Tibial nerve (tissue), 4 donors: Measurements from ENCODE around the gene EPHA6. TPM values are rescaled to one million over a fixed set of nuclear protein-coding genes. Genes with fewer than 3 reads are reported as not detected.

Experiments used
- DNase-seq, 2 donors: peaks; one replicate each; pipeline ENCODE4 v3.0.0-alpha.2; 2019; ENCODE audit warnings: low spot score in 2 of 2
- H3K27ac ChIP-seq, 4 donors: fragments of 200-600 bp; sonication (generic) in 3 of 4; one replicate each; pipeline ENCODE4 v1.5.1; 2017 to 2019; ENCODE audit warnings: mild to moderate bottlenecking in 1 of 4
- H3K27me3 ChIP-seq, 2 donors: fragments of 200-600 bp; sonication (generic) in 1 of 2; one replicate each; pipeline versions ENCODE4 v1.5.1 to v1.6.0; 2017 to 2019
- H3K36me3 ChIP-seq, 3 donors: fragments of 200-600 bp; sonication (generic); one replicate each; pipeline ENCODE4 v1.5.1; 2018 to 2019
- H3K4me1 ChIP-seq, 4 donors: fragments of 200-600 bp; sonication (generic) in 3 of 4; one replicate each; pipeline ENCODE4 v1.5.1; 2017 to 2019
- H3K4me3 ChIP-seq, 4 donors: fragments of 200-600 bp; sonication (generic) in 3 of 4; one replicate each; pipeline ENCODE4 v1.5.1; 2017 to 2019; ENCODE audit warnings: mild to moderate bottlenecking in 1 of 4, moderate library complexity in 1 of 4
- H3K9me3 ChIP-seq, 4 donors: fragments of 200-600 bp; sonication (generic) in 3 of 4; one replicate each; pipeline ENCODE4 v1.5.1; 2017 to 2019
- EP300 ChIP-seq, 2 donors: sonication (generic); formaldehyde crosslinking; IDR thresholded peaks; one replicate each; pipeline ENCODE4 v1.6.1; 2017; ENCODE audit warnings: antibody characterized with exemption in 2 of 2, mild to moderate bottlenecking in 1 of 2
- POLR2A ChIP-seq, 2 donors: fragments of 450-650 bp; IDR thresholded peaks; one replicate each; pipeline ENCODE4 v1.6.1; 2017; ENCODE audit warnings: antibody characterized with exemption in 2 of 2, mild to moderate bottlenecking in 2 of 2, moderate library complexity in 2 of 2
- WGBS, 2 donors: methylation state at CpG; one replicate each; pipeline ENCODE4 v1.1.5; 2018; 5-methylcytosine and 5-hydroxymethylcytosine counted together
- total RNA-seq, 4 donors: library from RNA; depleted of rRNA; stranded (reverse); fragments of >200 nt; gene quantifications; one replicate each; pipeline ENCODE4 v1.1.0, GENCODE V29; 2016
- TF ChIP-seq, protein P1 (sequence below), 5 experiments: fragments of 200-600 bp in 3 of 5; fragments of 450-650 bp in 2 of 5; sonication (generic) in 3 of 5; IDR thresholded peaks; one replicate each; pipeline ENCODE4 v1.5.1; 2016 to 2019; ENCODE audit warnings: antibody characterized with exemption in 5 of 5, mild to moderate bottlenecking in 3 of 5, moderate library complexity in 2 of 5

Gene EPHA6
- total RNA-seq, 4 donors from 2014 or later, result 0.30 to 1.3 (median 0.61) TPM

DNA sequence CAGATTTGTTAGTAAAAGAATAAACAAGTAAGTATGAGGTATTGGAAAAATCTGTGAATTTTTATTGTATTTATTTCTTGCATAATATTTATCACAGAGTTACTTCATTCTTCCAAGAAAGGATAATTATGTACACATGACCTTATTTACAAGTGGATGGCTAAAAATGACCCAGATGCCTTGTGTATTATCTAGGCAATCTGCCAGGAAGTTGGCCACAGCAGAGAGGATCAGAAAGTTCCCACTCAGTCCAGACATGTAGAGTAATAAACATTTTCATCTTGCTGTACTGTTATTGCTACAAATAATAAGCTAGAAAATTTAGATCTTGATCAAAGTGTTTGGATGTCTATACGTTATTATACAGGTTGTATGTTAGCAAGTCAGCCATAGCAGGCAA lies 317.1 kb downstream of the EPHA6 start:
- H3K27me3 ChIP-seq, result no peaks in the 10 kb centered on the region
- no peak overlapping the region for H3K27ac ChIP-seq
- H3K36me3 ChIP-seq, result no peaks in the 10 kb centered on the region
- no peaks in the 10 kb centered on the region for H3K4me1 ChIP-seq
- no peak for TF ChIP-seq POLR2A (IDR thresholded peaks at IDR 0.05)
- TF ChIP-seq, protein P1, sequence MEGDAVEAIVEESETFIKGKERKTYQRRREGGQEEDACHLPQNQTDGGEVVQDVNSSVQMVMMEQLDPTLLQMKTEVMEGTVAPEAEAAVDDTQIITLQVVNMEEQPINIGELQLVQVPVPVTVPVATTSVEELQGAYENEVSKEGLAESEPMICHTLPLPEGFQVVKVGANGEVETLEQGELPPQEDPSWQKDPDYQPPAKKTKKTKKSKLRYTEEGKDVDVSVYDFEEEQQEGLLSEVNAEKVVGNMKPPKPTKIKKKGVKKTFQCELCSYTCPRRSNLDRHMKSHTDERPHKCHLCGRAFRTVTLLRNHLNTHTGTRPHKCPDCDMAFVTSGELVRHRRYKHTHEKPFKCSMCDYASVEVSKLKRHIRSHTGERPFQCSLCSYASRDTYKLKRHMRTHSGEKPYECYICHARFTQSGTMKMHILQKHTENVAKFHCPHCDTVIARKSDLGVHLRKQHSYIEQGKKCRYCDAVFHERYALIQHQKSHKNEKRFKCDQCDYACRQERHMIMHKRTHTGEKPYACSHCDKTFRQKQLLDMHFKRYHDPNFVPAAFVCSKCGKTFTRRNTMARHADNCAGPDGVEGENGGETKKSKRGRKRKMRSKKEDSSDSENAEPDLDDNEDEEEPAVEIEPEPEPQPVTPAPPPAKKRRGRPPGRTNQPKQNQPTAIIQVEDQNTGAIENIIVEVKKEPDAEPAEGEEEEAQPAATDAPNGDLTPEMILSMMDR (IDR thresholded peaks at IDR 0.05), result no peak
- TF ChIP-seq EP300 (IDR thresholded peaks at IDR 0.05), result no peak
- no peak overlapping the region for H3K4me3 ChIP-seq
- WGBS, 2 donors, result 56 to 68% methylated on average over 1 of the region's 1 CpG
- no peaks in the 10 kb centered on the region for H3K9me3 ChIP-seq
- DNase-seq, result no peak

DNA sequence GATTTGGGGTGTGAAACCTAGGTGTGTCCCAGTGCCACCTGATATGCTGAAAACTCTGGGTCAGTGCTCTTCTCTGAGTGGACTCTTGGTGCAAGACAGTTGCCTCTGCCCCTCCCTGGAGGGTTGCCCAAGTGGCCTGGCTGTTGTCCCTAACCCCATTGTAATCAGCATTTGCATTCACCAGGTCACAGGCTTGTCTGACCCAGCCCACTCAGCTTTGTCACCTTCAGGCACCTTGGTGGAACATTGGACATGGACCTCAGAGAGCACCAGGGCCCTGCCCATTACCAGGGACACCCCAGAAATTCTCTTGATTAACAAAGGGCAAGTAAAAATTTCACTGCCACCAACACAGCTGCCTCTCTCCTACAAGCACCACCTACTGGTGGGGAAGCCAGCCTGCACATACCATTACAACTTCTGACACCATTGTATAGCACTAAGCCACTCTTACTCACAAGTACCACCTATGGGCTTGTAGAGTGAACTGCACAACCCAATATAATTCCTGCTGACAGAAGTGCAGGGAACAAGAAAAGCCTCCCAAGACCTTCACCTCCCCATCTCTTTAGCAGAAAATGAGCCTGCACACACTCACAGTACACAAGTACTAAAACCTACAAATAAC lies 324.6 kb downstream of the EPHA6 start:
- no peak for DNase-seq

DNA sequence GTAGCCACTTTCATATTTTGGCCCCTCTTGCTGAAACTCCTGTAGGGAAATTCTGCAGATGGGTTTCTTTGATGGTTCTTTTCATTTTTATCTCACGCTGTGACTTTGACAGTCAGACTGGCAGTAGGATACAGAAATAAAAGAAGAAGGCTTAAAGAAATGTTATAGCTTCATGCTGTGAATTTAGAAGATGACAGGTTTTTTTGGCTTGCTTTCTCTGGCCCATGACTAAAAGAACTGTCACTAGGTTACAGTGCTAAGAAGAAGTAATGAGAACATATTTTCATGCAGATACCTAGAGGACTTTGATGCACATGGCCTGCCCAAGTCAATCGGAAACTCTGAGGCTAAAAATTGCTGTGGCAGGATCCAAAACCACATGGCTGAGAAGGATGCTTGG lies 334.5 kb downstream of the EPHA6 start:
- H3K27ac ChIP-seq, result no peak overlapping the region
- 81 to 83% methylated on average over 2 of the region's 2 CpGs for WGBS, 2 donors
- DNase-seq, result no peak
- H3K4me1 ChIP-seq, result no peaks in the 10 kb centered on the region
- no peaks in the 10 kb centered on the region for H3K27me3 ChIP-seq
- H3K9me3 ChIP-seq, result peaks cover 0 to 3% (median 0%) of the 10 kb centered on the region in 4 donors
- H3K4me3 ChIP-seq, result no peak overlapping the region
- TF ChIP-seq EP300 (IDR thresholded peaks at IDR 0.05), result no peak
- TF ChIP-seq POLR2A (IDR thresholded peaks at IDR 0.05), result no peak
- TF ChIP-seq, protein P1 (IDR thresholded peaks at IDR 0.05), result no peak
- no peaks in the 10 kb centered on the region for H3K36me3 ChIP-seq

More for the DNA sequence above, 324.6 kb downstream of the EPHA6 start:
- no peak for TF ChIP-seq EP300 (IDR thresholded peaks at IDR 0.05)
- TF ChIP-seq, protein P1 (IDR thresholded peaks at IDR 0.05), result no peak
- TF ChIP-seq POLR2A (IDR thresholded peaks at IDR 0.05), result no peak
- no peaks in the 10 kb centered on the region for H3K4me1 ChIP-seq
- peaks cover 0 to 32% (median 7%) of the 10 kb centered on the region in 4 donors for H3K9me3 ChIP-seq
- H3K36me3 ChIP-seq, result no peaks in the 10 kb centered on the region
- H3K27ac ChIP-seq, result no peak overlapping the region
- no peak overlapping the region for H3K4me3 ChIP-seq
- H3K27me3 ChIP-seq, result no peaks in the 10 kb centered on the region

DNA sequence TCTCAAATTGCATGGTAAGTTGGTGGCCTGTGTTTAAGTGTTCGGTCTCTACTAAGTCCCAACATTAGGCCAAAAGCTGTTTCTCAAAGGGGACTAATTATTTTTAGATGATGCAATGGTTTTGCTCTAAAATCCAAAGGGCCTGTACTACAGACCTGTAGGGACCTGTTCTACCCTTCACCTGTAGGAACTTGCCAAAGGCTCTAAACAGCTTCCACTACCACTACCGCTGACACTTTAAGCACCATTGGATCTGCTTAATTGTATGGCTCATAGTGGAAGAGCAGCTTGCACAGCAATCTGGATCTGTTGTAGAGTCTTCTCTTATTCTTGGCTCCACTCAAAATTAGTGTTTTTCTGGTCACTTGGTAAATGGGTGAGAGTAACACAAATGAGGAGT lies 346.8 kb downstream of the EPHA6 start:
- Histone ChIP-seq H3K27me3 (no peaks in the 10 kb centered on the region), H3K4me1 (no peaks in the 10 kb centered on the region), H3K4me3 (no peak overlapping the region), H3K9me3 (peaks cover 0 to 5% (median 0%) of the 10 kb centered on the region in 4 donors), H3K36me3 (no peaks in the 10 kb centered on the region), H3K27ac (no peak overlapping the region)
- DNase-seq, result no peak
- 89 to 94% methylated on average over 2 of the region's 2 CpGs for WGBS, 2 donors
- no peak for TF ChIP-seq POLR2A (IDR thresholded peaks at IDR 0.05)
- TF ChIP-seq EP300 (IDR thresholded peaks at IDR 0.05), result no peak

DNA sequence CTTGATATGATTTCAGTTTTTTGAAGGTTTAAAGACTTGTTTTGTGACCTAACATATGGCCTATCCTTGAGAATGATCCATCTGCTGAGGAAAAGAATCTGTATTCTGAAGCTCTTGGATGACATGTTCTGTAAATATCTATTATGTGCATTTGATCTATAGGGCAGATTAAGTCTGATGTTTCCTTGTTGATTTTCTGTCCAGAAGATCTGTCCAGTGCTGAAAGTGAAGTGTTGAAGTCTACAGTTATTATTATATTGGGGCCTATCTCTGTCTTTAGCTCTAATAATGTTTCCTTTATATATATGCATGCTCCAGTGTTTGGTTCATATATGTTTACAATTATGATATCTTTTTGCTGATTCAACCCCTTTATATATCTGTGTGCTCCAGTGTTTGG lies 362.8 kb downstream of the EPHA6 start:
- no peak for DNase-seq
- no peak overlapping the region for H3K27ac ChIP-seq
- no peaks in the 10 kb centered on the region for H3K27me3 ChIP-seq
- no peak overlapping the region for H3K4me3 ChIP-seq
- H3K4me1 ChIP-seq, result no peaks in the 10 kb centered on the region
- TF ChIP-seq POLR2A (IDR thresholded peaks at IDR 0.05) (no peak), EP300 (IDR thresholded peaks at IDR 0.05) (no peak)
- TF ChIP-seq, protein P1 (IDR thresholded peaks at IDR 0.05), result no peak
- H3K9me3 ChIP-seq, result peaks cover 0 to 48% (median 5%) of the 10 kb centered on the region in 4 donors
- no peaks in the 10 kb centered on the region for H3K36me3 ChIP-seq
